ENCODE measurements around the gene CTDSPL. TPM values are rescaled to one million over a fixed set of nuclear protein-coding genes. Genes with fewer than 3 reads are reported as not detected.
"Not testable (repeated sequence)": the region's sequence is repeated elsewhere in the genome, so short reads cannot be mapped to it uniquely, and the experiment has no call there.

Gene CTDSPL
- total and polyA plus RNA-seq, 2 experiments from 2014 or later: 29.2 to 33.7 TPM

DNA sequence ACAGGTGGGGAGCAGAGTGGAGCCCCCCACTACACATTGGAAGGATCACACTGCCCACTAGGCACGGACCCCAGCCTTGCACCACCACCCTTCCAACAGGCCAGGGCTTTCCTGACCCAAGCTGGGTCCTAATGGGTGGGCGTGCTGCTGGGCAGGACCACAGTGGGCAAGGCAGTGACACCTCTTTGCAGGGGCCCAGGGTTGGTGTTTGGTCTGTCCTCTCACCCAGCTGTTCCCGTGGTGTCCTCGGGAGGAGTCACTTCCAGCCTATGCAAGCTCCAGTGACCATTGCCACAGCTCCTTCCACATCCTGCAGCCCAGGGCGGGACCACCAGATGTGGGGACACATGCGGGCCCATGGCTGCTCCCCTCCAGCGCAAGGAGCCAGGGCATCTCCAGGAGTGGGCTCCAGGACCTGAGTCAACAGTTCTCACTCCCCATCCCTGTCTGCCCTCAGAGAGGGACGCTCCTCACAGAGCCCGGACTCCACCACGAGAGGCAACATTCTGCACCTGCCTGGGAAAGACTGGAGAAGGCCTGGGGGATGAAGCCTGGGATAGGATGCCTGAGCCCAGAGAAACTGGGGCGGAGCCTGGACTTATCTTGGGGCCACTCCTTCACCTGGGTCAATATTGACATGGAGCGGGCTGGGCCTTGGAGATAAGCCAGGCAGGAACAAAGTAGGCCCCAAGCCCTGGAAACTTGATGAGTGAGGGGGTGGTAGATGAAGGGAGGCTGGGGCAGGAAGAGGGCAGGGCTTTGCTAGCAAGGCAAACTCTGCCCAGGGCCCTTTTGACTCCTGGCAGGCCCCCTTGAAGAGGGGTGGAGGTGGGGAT is 125.0 kb downstream of the CTDSPL start:
- DNase-seq (ENCODE audit: low spot score): peak; percentile 93
- Histone ChIP-seq H3K36me3 (replicated peaks; ENCODE audit: insufficient read depth, low read depth) (no peaks in the 10 kb centered on the region), H2AFZ (no peak overlapping the region), H3K4me2 (peak overlapping the region; percentile 60), H3K9me3 (ENCODE audit: low read depth) (no peaks in the 10 kb centered on the region), H3K9me2 (replicated peaks; ENCODE audit: insufficient read depth) (no peaks in the 10 kb centered on the region), H3K4me1 (ENCODE audit: insufficient read depth) (peaks cover 52% of the 10 kb centered on the region), H3K4me3 (no peak overlapping the region), H3K27me3 (no peaks in the 10 kb centered on the region), H3K27ac (peak overlapping the region; percentile 99), H4K20me1 (ENCODE audit: insufficient read depth, poor library complexity, severe bottlenecking) (no peaks in the 10 kb centered on the region), H3K79me2 (peaks cover 7% of the 10 kb centered on the region)
- TF ChIP-seq EZH2phosphoT487 (IDR thresholded peaks at IDR 0.05; ENCODE audit: low read depth, severe bottlenecking, unreplicated experiment) (peak; percentile 43), EZH2 (IDR thresholded peaks at IDR 0.05; ENCODE audit: borderline replicate concordance) (no peak)
- TF ChIP-seq, protein P1, sequence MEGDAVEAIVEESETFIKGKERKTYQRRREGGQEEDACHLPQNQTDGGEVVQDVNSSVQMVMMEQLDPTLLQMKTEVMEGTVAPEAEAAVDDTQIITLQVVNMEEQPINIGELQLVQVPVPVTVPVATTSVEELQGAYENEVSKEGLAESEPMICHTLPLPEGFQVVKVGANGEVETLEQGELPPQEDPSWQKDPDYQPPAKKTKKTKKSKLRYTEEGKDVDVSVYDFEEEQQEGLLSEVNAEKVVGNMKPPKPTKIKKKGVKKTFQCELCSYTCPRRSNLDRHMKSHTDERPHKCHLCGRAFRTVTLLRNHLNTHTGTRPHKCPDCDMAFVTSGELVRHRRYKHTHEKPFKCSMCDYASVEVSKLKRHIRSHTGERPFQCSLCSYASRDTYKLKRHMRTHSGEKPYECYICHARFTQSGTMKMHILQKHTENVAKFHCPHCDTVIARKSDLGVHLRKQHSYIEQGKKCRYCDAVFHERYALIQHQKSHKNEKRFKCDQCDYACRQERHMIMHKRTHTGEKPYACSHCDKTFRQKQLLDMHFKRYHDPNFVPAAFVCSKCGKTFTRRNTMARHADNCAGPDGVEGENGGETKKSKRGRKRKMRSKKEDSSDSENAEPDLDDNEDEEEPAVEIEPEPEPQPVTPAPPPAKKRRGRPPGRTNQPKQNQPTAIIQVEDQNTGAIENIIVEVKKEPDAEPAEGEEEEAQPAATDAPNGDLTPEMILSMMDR (IDR thresholded peaks at IDR 0.05; ENCODE audit: poor library complexity): no peak
- 69% methylated on average over 12 of the region's 12 CpGs for WGBS (ENCODE audit: low lambda C conversion rate, missing lambda C conversion rate)

DNA sequence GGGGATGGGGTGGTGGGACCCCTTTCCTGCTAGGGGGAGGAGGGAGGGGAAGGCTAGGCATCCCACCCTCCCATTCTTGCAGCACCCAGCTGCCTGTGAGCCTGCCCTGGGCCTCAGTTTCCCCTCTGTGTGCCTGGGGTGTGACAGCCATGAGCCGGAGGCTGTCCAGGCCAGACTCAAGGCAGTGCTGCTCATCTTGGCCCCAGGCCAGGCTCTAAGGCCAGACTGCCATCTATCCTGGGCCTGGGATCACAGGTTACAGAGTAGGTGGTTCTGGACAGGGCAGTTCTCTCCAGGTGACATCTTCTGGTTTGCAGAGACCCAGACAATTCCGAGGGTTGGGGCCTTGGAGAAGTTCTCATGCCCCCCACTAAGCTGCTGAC is 125.6 kb downstream of the CTDSPL start:
- WGBS (ENCODE audit: low lambda C conversion rate, missing lambda C conversion rate): 87% methylated on average over 2 of the region's 2 CpGs
- H3K4me3 ChIP-seq: no peak overlapping the region
- no peak overlapping the region for H2AFZ ChIP-seq
- H3K27ac ChIP-seq: peak overlapping the region; percentile 99
- no peaks in the 10 kb centered on the region for H3K9me2 ChIP-seq (replicated peaks; ENCODE audit: insufficient read depth)
- H4K20me1 ChIP-seq (ENCODE audit: insufficient read depth, poor library complexity, severe bottlenecking): no peaks in the 10 kb centered on the region
- H3K4me1 ChIP-seq (ENCODE audit: insufficient read depth): peaks cover 56% of the 10 kb centered on the region
- peak; percentile 49 for DNase-seq (ENCODE audit: low spot score)
- H3K79me2 ChIP-seq: peaks cover 7% of the 10 kb centered on the region
- peak overlapping the region; percentile 40 for H3K4me2 ChIP-seq
- no peaks in the 10 kb centered on the region for H3K36me3 ChIP-seq (replicated peaks; ENCODE audit: insufficient read depth, low read depth)
- H3K27me3 ChIP-seq: no peaks in the 10 kb centered on the region
- TF ChIP-seq EZH2 (IDR thresholded peaks at IDR 0.05; ENCODE audit: borderline replicate concordance) (no peak), EZH2phosphoT487 (IDR thresholded peaks at IDR 0.05; ENCODE audit: low read depth, severe bottlenecking, unreplicated experiment) (no peak)
- TF ChIP-seq, protein P1 (IDR thresholded peaks at IDR 0.05; ENCODE audit: poor library complexity): no peak
- no peaks in the 10 kb centered on the region for H3K9me3 ChIP-seq (ENCODE audit: low read depth)

DNA sequence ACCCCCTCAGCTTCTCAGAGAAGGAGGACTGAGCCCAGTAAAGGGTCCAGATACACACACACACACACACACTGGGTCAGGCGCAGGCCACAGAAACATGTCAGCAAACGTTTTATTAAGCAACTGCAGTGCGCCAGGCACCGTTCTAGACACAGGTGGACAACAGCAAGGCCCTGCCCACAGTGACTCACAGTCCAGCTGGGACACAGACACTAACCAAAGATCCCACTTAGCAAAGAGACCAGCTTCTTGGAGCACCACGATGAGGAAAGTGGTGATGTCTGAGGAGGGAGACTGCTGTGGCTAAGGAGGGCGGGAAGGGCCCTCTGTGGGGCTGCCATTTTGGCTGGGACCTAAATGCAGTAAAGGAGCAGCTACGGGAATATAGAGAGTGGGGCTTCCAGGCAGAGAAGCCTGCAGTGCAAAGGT is 126.1 kb downstream of the CTDSPL start:
- peak overlapping the region; percentile 99 for H3K27ac ChIP-seq
- H3K4me2 ChIP-seq: peak overlapping the region; percentile 67
- peak; percentile 65 for DNase-seq (ENCODE audit: low spot score)

DNA sequence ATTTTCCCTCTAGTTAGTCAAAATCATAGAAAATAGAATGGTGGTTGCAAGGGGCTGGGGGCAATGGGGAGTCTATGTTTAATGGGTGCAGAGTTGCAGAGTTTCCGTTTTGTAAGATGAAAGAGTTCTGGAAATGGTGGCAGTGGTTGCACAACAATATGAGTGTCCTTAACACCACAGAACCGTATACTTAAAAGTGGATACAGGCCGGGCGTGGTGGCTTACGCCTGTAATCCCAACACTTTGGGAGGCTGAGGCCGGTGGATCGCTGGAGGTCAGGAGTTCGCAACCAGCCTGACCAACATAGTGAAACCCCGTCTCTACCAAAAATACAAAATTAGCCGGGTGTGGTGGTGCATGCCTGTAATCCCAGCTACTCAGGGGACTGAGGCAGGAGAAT is 126.7 kb downstream of the CTDSPL start:
- H3K79me2 ChIP-seq; H3K9me2 ChIP-seq (replicated peaks; ENCODE audit: insufficient read depth); H3K27me3 ChIP-seq; H3K9me3 ChIP-seq (ENCODE audit: low read depth); DNase-seq (ENCODE audit: low spot score); H3K4me3 ChIP-seq; H4K20me1 ChIP-seq (ENCODE audit: insufficient read depth, poor library complexity, severe bottlenecking); H3K36me3 ChIP-seq (replicated peaks; ENCODE audit: insufficient read depth, low read depth); H2AFZ ChIP-seq: not testable (repeated sequence)
- 85% methylated on average over 10 of the region's 10 CpGs for WGBS (ENCODE audit: low lambda C conversion rate, missing lambda C conversion rate)
- Histone ChIP-seq H3K4me1 (ENCODE audit: insufficient read depth) (peaks cover 62% of the 10 kb centered on the region), H3K27ac (peak overlapping the region; percentile 99), H3K4me2 (peak overlapping the region; percentile 67)

More for the DNA sequence above, 126.1 kb downstream of the CTDSPL start:
- Histone ChIP-seq H3K79me2 (peaks cover 7% of the 10 kb centered on the region), H3K9me3 (ENCODE audit: low read depth) (no peaks in the 10 kb centered on the region), H3K36me3 (replicated peaks; ENCODE audit: insufficient read depth, low read depth) (no peaks in the 10 kb centered on the region), H4K20me1 (ENCODE audit: insufficient read depth, poor library complexity, severe bottlenecking) (no peaks in the 10 kb centered on the region), H3K4me3 (no peak overlapping the region), H3K9me2 (replicated peaks; ENCODE audit: insufficient read depth) (no peaks in the 10 kb centered on the region), H2AFZ (no peak overlapping the region), H3K27me3 (no peaks in the 10 kb centered on the region), H3K4me1 (ENCODE audit: insufficient read depth) (peaks cover 56% of the 10 kb centered on the region)
- TF ChIP-seq, protein P1 (IDR thresholded peaks at IDR 0.05; ENCODE audit: poor library complexity): no peak
- no peak for TF ChIP-seq EZH2 (IDR thresholded peaks at IDR 0.05; ENCODE audit: borderline replicate concordance)
- 82% methylated on average over 7 of the region's 7 CpGs for WGBS (ENCODE audit: low lambda C conversion rate, missing lambda C conversion rate)
